ENCODE results near the gene CGNL1.

- TF ChIP-seq EP300 (IDR thresholded peaks at IDR 0.05; ENCODE audit: borderline replicate concordance): peak; percentile 87
- TF ChIP-seq TCF12 (IDR thresholded peaks at IDR 0.05; ENCODE audit: low read depth): peak; percentile 80
- TF ChIP-seq NFIC (IDR thresholded peaks at IDR 0.05): peak; percentile 92
- TF ChIP-seq ZBTB7A (IDR thresholded peaks at IDR 0.05; ENCODE audit: low read depth): no peak
- TF ChIP-seq MAX (IDR thresholded peaks at IDR 0.05): peak; percentile 67
- TF ChIP-seq EGR1 (IDR thresholded peaks at IDR 0.05): no peak
- peak; percentile 71; the same call in 1 of the 2 replicates for TF ChIP-seq FOXM1 (IDR thresholded peaks at IDR 0.05; ENCODE audit: borderline replicate concordance, low read depth)
- no peak for TF ChIP-seq RAD21 (IDR thresholded peaks at IDR 0.05; ENCODE audit: low read depth)
- TF ChIP-seq REST (IDR thresholded peaks at IDR 0.05; ENCODE audit: low read depth): no peak
These were observed 175.7 kb downstream of the CGNL1 start for GRCh38 chr15:57551715-57552677.
